PC-3 (cell line): ENCODE data around the gene ZNF600. TPM values are rescaled to one million over a fixed set of nuclear protein-coding genes. Genes with fewer than 3 reads are reported as not detected.
"Not testable (repeated sequence)": the region's sequence is repeated elsewhere in the genome, so short reads cannot be mapped to it uniquely, and the experiment has no call there.

Experiments
- ATAC-seq: fragments of 200-7000 bp; cut with Tn5 transposase; 2 replicates; pipeline ENCODE4 v1.9.1; 2020; ENCODE audit warnings: mild to moderate bottlenecking, moderate library complexity
- BruUV-seq: library from RNA; stranded (reverse); fragments of 400-500 nt; replicated peaks from 2 replicates; lab custom pipeline; 2021; lab: Mats Ljungman, UMichigan
- CTCF ChIA-PET: fragments of 300-600 bp; sonication (Branson Sonifier 250); formaldehyde crosslinking; loops from one replicate; lab custom pipeline; 2022; ENCODE audit warnings: antibody characterized with exemption; lab: Charles Lee
- POLR2A ChIA-PET: fragments of 300-600 bp; sonication (Branson Sonifier 250); formaldehyde crosslinking; loops from one replicate; lab custom pipeline; 2022; ENCODE audit warnings: antibody characterized with exemption; ENCODE audit not compliant: unreplicated experiment; lab: Charles Lee
- DNase-seq: peaks from one replicate; pipeline ENCODE4 v3.0.0-alpha.2; 2015
- H2AFZ ChIP-seq: fragments of 300-600 bp; sonication (generic); 2 replicates; pipeline ENCODE4 v1.6.0; 2016; ENCODE audit warnings: antibody characterized with exemption, low read length
- H3F3A ChIP-seq: fragments of 300-600 bp; sonication (generic); one replicate; pipeline ENCODE4 v1.6.0; 2017; ENCODE audit warnings: antibody characterized with exemption, low read length, control low read depth, mild to moderate bottlenecking; ENCODE audit not compliant: unreplicated experiment
- H3K27ac ChIP-seq: fragments of 300-600 bp; sonication (generic); 2 replicates; pipeline ENCODE4 v1.5.1; 2016; ENCODE audit warnings: mild to moderate bottlenecking, low read length
- H3K27me3 ChIP-seq: fragments of 300-600 bp; sonication (generic); 2 replicates; pipeline ENCODE4 v1.6.1; 2016; ENCODE audit warnings: low read length, mixed read lengths
- H3K36me3 ChIP-seq: fragments of 300-600 bp; sonication (generic); 2 replicates; pipeline ENCODE4 v1.6.1; 2016; ENCODE audit warnings: low read depth, mixed run types, low read length, mixed read lengths
- H3K4me1 ChIP-seq: fragments of 300-600 bp; sonication (generic); 2 replicates; pipeline ENCODE4 v1.5.1; 2016; ENCODE audit warnings: low read length; ENCODE audit not compliant: insufficient read depth
- H3K4me2 ChIP-seq: fragments of 300-600 bp; sonication (generic); 2 replicates; pipeline ENCODE4 v1.6.0; 2016; ENCODE audit warnings: low read length
- H3K4me3 ChIP-seq: fragments of 300-600 bp; sonication (generic); 2 replicates; pipeline ENCODE4 v1.5.1; 2016; ENCODE audit warnings: mild to moderate bottlenecking, low read length, mixed read lengths
- H3K79me2 ChIP-seq: fragments of 300-600 bp; sonication (generic); 2 replicates; pipeline ENCODE4 v1.6.1; 2017; ENCODE audit warnings: low read length, mixed read lengths
- H3K9ac ChIP-seq: fragments of 300-600 bp; sonication (generic); 2 replicates; pipeline ENCODE4 v1.6.0; 2016; ENCODE audit warnings: mild to moderate bottlenecking, low read length
- H3K9me2 ChIP-seq: fragments of 300-600 bp; sonication (generic); replicated peaks from 2 replicates; pipeline ENCODE4 v1.6.1; 2016; ENCODE audit warnings: mixed run types, low read length, mixed read lengths
- H3K9me3 ChIP-seq: fragments of 300-600 bp; sonication (generic); 2 replicates; pipeline ENCODE4 v1.6.1; 2016; ENCODE audit warnings: low read length, mixed read lengths
- H4K20me1 ChIP-seq: fragments of 300-600 bp; sonication (generic); 2 replicates; pipeline ENCODE4 v1.6.1; 2016; ENCODE audit warnings: low read length, mixed read lengths
- EZH2 ChIP-seq: fragments of 300-600 bp; sonication (generic); IDR thresholded peaks from one replicate; pipeline ENCODE4 v1.6.1; 2017; ENCODE audit warnings: antibody characterized with exemption, mild to moderate bottlenecking, low read length; ENCODE audit not compliant: unreplicated experiment
- EZH2phosphoT487 ChIP-seq: fragments of 300-600 bp; sonication (generic); IDR thresholded peaks from 2 replicates; pipeline ENCODE4 v1.6.1; 2018; ENCODE audit warnings: mild to moderate bottlenecking, antibody characterized with exemption, low read length, borderline replicate concordance
- intact Hi-C: fragments of 100-400 bp; cut with micrococcal nuclease; formaldehyde crosslinking; loops from 2 replicates; pipeline ENCODE4 v1.9.0; 2023
- total RNA-seq: library from RNA; depleted of rRNA; stranded (reverse); fragments of >200 nt; gene quantifications from 2 replicates; pipeline ENCODE4 v1.2.3, GENCODE V29; 2014
- TF ChIP-seq, protein P1 (sequence below): fragments of 300-600 bp; sonication (generic); conservative IDR thresholded peaks from 2 replicates; pipeline ENCODE4 v1.5.1; 2017; ENCODE audit warnings: antibody characterized with exemption, low read depth, mild to moderate bottlenecking, low read length

The ZNF600 gene
- total RNA-seq, 1 experiment from 2014 or later: 5.4 TPM

DNA sequence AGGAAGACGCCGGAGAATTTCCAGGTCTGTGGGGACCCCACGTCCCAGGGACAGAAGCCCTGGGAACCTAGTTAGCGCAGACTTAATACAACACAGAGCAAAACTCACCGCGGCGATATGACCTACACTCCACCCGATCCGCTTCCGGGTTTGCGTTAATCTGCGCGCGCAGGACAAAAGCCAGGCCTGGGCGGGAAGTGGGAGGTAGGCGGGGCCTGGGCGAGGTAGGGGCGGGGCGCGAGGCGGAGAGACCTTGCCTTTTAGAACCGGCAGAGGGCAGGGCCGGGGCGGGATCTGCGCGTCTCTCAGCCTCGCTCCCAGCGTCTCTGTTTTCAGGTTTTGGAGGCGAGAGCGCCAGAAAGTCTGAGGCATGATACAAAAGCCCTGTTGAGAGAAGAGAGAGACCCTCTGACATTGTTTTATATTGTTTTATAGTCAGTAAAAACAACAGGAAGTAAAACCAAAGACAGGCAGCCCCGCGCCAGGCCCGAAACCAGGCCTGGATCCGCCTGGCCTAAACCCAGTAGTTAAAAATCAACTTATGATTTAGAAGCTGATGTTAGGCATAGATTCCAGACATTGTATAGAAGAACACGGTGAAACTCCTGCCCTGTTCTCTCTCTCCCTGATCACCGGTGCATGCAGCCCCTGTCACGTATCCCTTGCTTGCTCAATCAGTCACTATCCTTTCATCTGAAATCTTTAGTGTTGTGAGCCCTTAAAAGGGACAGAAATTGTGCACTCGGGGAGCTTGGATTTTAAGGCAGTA lies 51.5 kb downstream of the ZNF600 start, which contains the start of gene ZNF611:
ZNF611 (minus strand) TSS at position 152 of the 769 bp plus-strand sequence. CDS start 19,150 bp downstream, outside the sequence.
- H3K4me2 ChIP-seq: peak within 1 kb of the TSS; percentile 88
- H3K4me1 ChIP-seq: peaks cover 9% of the 10 kb centered on the region; the same call in 1 of the 2 replicates
- H3K27me3 ChIP-seq: no peaks in the 10 kb centered on the region
- H3K27ac ChIP-seq: peak within 1 kb of the TSS; percentile 44
- no peaks in the 10 kb centered on the region for H3F3A ChIP-seq
- H3K9ac ChIP-seq: peak within 1 kb of the TSS; percentile 89
- peak; percentile 97 for DNase-seq
- H3K36me3 ChIP-seq: no peaks in the 10 kb centered on the region
- H3K79me2 ChIP-seq: peaks cover 28% of the 10 kb centered on the region
- intact Hi-C loops: loop anchor here (5.0 kb wide), 1 partner anchor 187 kb away; the partner anchor contains the start of gene ZNF888
- peaks cover 11% of the 10 kb centered on the region; the same call in 1 of the 2 replicates for H3K9me3 ChIP-seq
- ChIA-PET CTCF (no interaction called here), POLR2A (interaction anchor here (0.7 kb wide), 1 partner anchor 690 kb away, joined by 3 read pairs; no protein-coding TSS in a partner anchor)
- H3K9me2 ChIP-seq: no peaks in the 10 kb centered on the region
- BruUV-seq: TSS peak; percentile 87
- peak within 1 kb of the TSS; percentile 84 for H3K4me3 ChIP-seq
- H2AFZ ChIP-seq: peak within 1 kb of the TSS; percentile 86
- peak; percentile 95 for ATAC-seq
- no peaks in the 10 kb centered on the region for H4K20me1 ChIP-seq
- TF ChIP-seq EZH2 (no peak), EZH2phosphoT487 (no peak)
- TF ChIP-seq, protein P1, sequence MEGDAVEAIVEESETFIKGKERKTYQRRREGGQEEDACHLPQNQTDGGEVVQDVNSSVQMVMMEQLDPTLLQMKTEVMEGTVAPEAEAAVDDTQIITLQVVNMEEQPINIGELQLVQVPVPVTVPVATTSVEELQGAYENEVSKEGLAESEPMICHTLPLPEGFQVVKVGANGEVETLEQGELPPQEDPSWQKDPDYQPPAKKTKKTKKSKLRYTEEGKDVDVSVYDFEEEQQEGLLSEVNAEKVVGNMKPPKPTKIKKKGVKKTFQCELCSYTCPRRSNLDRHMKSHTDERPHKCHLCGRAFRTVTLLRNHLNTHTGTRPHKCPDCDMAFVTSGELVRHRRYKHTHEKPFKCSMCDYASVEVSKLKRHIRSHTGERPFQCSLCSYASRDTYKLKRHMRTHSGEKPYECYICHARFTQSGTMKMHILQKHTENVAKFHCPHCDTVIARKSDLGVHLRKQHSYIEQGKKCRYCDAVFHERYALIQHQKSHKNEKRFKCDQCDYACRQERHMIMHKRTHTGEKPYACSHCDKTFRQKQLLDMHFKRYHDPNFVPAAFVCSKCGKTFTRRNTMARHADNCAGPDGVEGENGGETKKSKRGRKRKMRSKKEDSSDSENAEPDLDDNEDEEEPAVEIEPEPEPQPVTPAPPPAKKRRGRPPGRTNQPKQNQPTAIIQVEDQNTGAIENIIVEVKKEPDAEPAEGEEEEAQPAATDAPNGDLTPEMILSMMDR: peak; percentile 52

DNA sequence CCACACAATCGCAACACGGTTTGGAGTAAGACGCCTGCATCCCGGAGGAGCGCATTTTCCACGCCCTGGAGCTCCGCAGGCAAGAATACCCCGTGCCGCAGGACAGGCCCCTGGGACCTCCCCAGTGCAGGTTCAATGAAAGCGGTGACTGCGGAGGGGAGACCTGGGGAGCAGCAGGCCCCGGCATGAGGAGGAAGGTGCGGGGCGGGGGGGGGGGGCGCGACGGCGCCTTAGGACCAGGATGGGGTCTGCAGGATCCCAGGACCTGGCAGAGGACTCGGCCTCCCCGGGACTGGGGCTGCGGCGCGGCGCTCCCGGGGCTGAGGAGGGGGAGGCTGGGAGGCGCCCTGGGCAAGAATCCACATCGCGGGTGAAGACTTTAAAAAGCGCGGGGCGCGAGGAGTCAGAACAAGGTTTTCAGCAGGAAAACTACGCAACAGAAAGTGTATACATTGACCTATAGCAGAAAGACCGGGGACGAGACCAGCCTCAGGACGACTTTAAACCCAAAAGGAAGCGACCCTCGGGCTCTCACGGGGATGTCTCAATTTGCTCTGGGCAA lies 52.2 kb downstream of the ZNF600 start:
- no peaks in the 10 kb centered on the region for H3K27me3 ChIP-seq
- DNase-seq (no peak), ATAC-seq (peak; percentile 18)
- peaks cover 32% of the 10 kb centered on the region for H3K79me2 ChIP-seq
- H3K9me2 ChIP-seq: no peaks in the 10 kb centered on the region
- H3K4me3 ChIP-seq: peak overlapping the region; percentile 84
- peaks cover 9% of the 10 kb centered on the region; the same call in 1 of the 2 replicates for H3K4me1 ChIP-seq
- peak overlapping the region; percentile 86 for H2AFZ ChIP-seq
- intact Hi-C loops: no loop called here
- peak overlapping the region; percentile 88 for H3K4me2 ChIP-seq
- POLR2A ChIA-PET: no interaction called here
- H3K36me3 ChIP-seq: peaks cover 2% of the 10 kb centered on the region; the same call in 1 of the 2 replicates
- no peaks in the 10 kb centered on the region for H3F3A ChIP-seq
- peak overlapping the region; percentile 44 for H3K27ac ChIP-seq
- TF ChIP-seq EZH2 (no peak), EZH2phosphoT487 (no peak)
- TF ChIP-seq, protein P1: no peak
- peaks cover 11% of the 10 kb centered on the region; the same call in 1 of the 2 replicates for H3K9me3 ChIP-seq
- peak overlapping the region; percentile 89 for H3K9ac ChIP-seq
- no peaks in the 10 kb centered on the region for H4K20me1 ChIP-seq
- TSS peak; percentile 94 for BruUV-seq
- CTCF ChIA-PET: no interaction called here

DNA sequence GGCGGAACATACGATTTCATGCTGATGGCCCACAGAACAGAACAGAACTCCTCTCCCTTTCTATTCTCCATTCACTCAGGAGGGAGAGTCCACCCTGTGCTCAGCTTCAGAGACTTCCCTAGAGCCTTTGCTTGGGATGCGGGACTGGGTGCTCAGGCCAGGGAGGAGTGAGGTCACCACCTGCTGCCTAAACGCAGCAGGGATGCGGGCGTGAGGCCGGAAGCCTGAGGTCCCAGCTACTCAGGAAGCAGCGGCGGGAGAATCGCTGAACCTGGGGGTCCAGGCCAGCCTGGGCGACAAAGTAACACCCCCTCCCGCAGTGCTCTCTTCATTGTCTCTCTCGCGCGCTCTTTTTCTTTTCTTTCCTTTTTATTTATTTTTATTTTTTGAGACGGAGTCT lies 60.5 kb downstream of the ZNF600 start:
- H3K27ac ChIP-seq, BruUV-seq, DNase-seq, H3K4me2 ChIP-seq, H3K4me3 ChIP-seq, CTCF ChIA-PET, H3F3A ChIP-seq, H3K27me3 ChIP-seq, H3K9ac ChIP-seq, H2AFZ ChIP-seq, H3K9me2 ChIP-seq, H4K20me1 ChIP-seq, POLR2A ChIA-PET, H3K79me2 ChIP-seq, ATAC-seq, H3K9me3 ChIP-seq: not testable (repeated sequence)
- intact Hi-C loops: loop anchor here (10.0 kb wide), 1 partner anchor 51 kb away; no protein-coding TSS in a partner anchor
- Histone ChIP-seq H3K4me1 (peaks cover 21% of the 10 kb centered on the region), H3K36me3 (peaks cover 35% of the 10 kb centered on the region)
